GM12892 (cell line): ENCODE measurements around the gene CENPO.

ENCODE experiments used
- DNase-seq: peaks from one replicate; pipeline ENCODE4 v3.0.0; 2011; ENCODE audit not compliant: insufficient read length
- FAIRE-seq: peaks from 2 replicates; lab custom pipeline; 2011; peaks lifted over from hg19 to GRCh38; lab: Jason Lieb, UNC
- POLR2A ChIP-seq: IDR thresholded peaks from 2 replicates; pipeline ENCODE4 v1.6.1; 2011; ENCODE audit warnings: low read depth, low read length, control low read depth
- POLR2AphosphoS5 ChIP-seq: IDR thresholded peaks from 2 replicates; pipeline ENCODE4 v1.6.1; 2011; ENCODE audit warnings: low read depth, low read length, control low read depth
- TAF1 ChIP-seq: IDR thresholded peaks from 2 replicates; pipeline ENCODE4 v1.6.1; 2011; ENCODE audit warnings: low read depth, mild to moderate bottlenecking, control low read depth, low read length, borderline replicate concordance

The CENPO gene

GRCh38 chr2:24768013-24768412, 25.2 kb upstream of the CENPO start:
- no peak for DNase-seq
- TF ChIP-seq POLR2A = no peak
- no peak for TF ChIP-seq POLR2AphosphoS5
- TF ChIP-seq TAF1 = no peak
- no peak for FAIRE-seq

GRCh38 chr2:24768601-24769000, 24.6 kb upstream of the CENPO start:
- FAIRE-seq (no peak), DNase-seq (no peak)
- TF ChIP-seq POLR2A (no peak), TAF1 (no peak), POLR2AphosphoS5 (no peak)

GRCh38 chr2:24771061-24771460, 22.2 kb upstream of the CENPO start:
- no peak for TF ChIP-seq POLR2A
- TF ChIP-seq POLR2AphosphoS5 = no peak
- TF ChIP-seq TAF1 = no peak
- no peak for DNase-seq
- FAIRE-seq = no peak

GRCh38 chr2:24771764-24772586, 21.2 kb upstream of the CENPO start:
- TF ChIP-seq POLR2AphosphoS5 = no peak
- no peak for TF ChIP-seq TAF1
- TF ChIP-seq POLR2A = no peak
- DNase-seq (no peak), FAIRE-seq (no peak)

- FAIRE-seq = no peak
- TF ChIP-seq POLR2A = no peak
- no peak for TF ChIP-seq POLR2AphosphoS5
- no peak for TF ChIP-seq TAF1
- DNase-seq = no peak
These were observed 18.9 kb upstream of the CENPO start for GRCh38 chr2:24774373-24774772.

GRCh38 chr2:24779116-24779515, 14.1 kb upstream of the CENPO start:
- DNase-seq (no peak), FAIRE-seq (no peak)
- TF ChIP-seq POLR2AphosphoS5 (no peak), TAF1 (no peak), POLR2A (no peak)

- FAIRE-seq = no peak
- no peak for TF ChIP-seq POLR2AphosphoS5
- TF ChIP-seq POLR2A = no peak
- no peak for TF ChIP-seq TAF1
- no peak for DNase-seq
These were observed 9.6 kb upstream of the CENPO start for GRCh38 chr2:24783641-24784040.

- FAIRE-seq (no peak), DNase-seq (no peak)
- TF ChIP-seq TAF1 (no peak), POLR2A (no peak), POLR2AphosphoS5 (no peak)
These were observed 7.4 kb upstream of the CENPO start for GRCh38 chr2:24785671-24786321.

- TF ChIP-seq POLR2A (no peak), TAF1 (no peak)
- no peak for FAIRE-seq
- no peak for DNase-seq
These were observed 5.7 kb upstream of the CENPO start for GRCh38 chr2:24787532-24787931.

- DNase-seq (no peak), FAIRE-seq (no peak)
- no peak for TF ChIP-seq POLR2AphosphoS5
- TF ChIP-seq POLR2A = no peak
- no peak for TF ChIP-seq TAF1
These were observed 4.4 kb upstream of the CENPO start for GRCh38 chr2:24788816-24789215.

- DNase-seq (no peak), FAIRE-seq (no peak)
- no peak for TF ChIP-seq POLR2A
- TF ChIP-seq TAF1 = no peak
- TF ChIP-seq POLR2AphosphoS5 = no peak
These were observed 1.8 kb upstream of the CENPO start for GRCh38 chr2:24791452-24791851.

- DNase-seq = no peak
- FAIRE-seq = no peak
- TF ChIP-seq POLR2AphosphoS5 = no peak
- no peak for TF ChIP-seq POLR2A
- no peak for TF ChIP-seq TAF1
These were observed 717 bp upstream of the CENPO start for GRCh38 chr2:24792542-24792873.
